ENCODE measurements around the gene TF.

DNA sequence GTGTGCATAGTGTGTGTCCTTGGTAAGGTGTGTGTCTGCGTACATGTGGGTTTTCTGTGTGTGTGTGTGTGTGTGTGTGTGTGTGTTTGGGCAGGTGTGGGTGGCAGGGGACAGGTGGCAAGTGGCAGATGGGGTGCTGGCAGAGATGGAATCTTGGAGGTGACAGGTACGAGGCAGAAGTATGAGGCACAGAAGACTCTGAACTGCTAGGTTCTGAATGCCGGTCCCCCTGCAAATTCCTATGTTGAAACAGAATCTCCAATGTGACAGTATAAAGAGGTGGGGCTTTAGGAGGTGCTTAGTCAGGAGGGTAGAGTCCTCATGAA lies 89.2 kb downstream of the TF start:
- TF ChIP-seq, protein P1, sequence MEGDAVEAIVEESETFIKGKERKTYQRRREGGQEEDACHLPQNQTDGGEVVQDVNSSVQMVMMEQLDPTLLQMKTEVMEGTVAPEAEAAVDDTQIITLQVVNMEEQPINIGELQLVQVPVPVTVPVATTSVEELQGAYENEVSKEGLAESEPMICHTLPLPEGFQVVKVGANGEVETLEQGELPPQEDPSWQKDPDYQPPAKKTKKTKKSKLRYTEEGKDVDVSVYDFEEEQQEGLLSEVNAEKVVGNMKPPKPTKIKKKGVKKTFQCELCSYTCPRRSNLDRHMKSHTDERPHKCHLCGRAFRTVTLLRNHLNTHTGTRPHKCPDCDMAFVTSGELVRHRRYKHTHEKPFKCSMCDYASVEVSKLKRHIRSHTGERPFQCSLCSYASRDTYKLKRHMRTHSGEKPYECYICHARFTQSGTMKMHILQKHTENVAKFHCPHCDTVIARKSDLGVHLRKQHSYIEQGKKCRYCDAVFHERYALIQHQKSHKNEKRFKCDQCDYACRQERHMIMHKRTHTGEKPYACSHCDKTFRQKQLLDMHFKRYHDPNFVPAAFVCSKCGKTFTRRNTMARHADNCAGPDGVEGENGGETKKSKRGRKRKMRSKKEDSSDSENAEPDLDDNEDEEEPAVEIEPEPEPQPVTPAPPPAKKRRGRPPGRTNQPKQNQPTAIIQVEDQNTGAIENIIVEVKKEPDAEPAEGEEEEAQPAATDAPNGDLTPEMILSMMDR (IDR thresholded peaks at IDR 0.05; ENCODE audit: insufficient read depth, low read length) = no peak
- TF ChIP-seq GABPA (IDR thresholded peaks at IDR 0.05; ENCODE audit: low read depth) (no peak), POLR2AphosphoS5 (IDR thresholded peaks at IDR 0.05; ENCODE audit: low read depth) (no peak), SPI1 (IDR thresholded peaks at IDR 0.05; ENCODE audit: borderline replicate concordance, low read depth) (no peak)
- TF ChIP-seq, protein P2, sequence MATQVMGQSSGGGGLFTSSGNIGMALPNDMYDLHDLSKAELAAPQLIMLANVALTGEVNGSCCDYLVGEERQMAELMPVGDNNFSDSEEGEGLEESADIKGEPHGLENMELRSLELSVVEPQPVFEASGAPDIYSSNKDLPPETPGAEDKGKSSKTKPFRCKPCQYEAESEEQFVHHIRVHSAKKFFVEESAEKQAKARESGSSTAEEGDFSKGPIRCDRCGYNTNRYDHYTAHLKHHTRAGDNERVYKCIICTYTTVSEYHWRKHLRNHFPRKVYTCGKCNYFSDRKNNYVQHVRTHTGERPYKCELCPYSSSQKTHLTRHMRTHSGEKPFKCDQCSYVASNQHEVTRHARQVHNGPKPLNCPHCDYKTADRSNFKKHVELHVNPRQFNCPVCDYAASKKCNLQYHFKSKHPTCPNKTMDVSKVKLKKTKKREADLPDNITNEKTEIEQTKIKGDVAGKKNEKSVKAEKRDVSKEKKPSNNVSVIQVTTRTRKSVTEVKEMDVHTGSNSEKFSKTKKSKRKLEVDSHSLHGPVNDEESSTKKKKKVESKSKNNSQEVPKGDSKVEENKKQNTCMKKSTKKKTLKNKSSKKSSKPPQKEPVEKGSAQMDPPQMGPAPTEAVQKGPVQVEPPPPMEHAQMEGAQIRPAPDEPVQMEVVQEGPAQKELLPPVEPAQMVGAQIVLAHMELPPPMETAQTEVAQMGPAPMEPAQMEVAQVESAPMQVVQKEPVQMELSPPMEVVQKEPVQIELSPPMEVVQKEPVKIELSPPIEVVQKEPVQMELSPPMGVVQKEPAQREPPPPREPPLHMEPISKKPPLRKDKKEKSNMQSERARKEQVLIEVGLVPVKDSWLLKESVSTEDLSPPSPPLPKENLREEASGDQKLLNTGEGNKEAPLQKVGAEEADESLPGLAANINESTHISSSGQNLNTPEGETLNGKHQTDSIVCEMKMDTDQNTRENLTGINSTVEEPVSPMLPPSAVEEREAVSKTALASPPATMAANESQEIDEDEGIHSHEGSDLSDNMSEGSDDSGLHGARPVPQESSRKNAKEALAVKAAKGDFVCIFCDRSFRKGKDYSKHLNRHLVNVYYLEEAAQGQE (IDR thresholded peaks at IDR 0.05; ENCODE audit: insufficient replicate concordance, low read depth) = no peak
